HepG2 (cell line): ENCODE results near the gene SORL1-AS1.
A peak's percentile ranks its signal among the peaks of the same experiment; 100 is the strongest.

ENCODE experiments used
- ATAC-seq: fragments of 200-7000 bp; cut with Tn5 transposase; 3 replicates; pipeline ENCODE4 v1.9.1; 2020; ENCODE audit warnings: mild to moderate bottlenecking, moderate library complexity
- BruUV-seq: library from RNA; stranded (reverse); fragments of 400-500 nt; replicated peaks from 2 replicates; lab custom pipeline; 2021; lab: Mats Ljungman, UMichigan
- CTCF ChIA-PET: fragments of 300-600 bp; formaldehyde crosslinking; extraction: SDS; loops from one replicate; lab custom pipeline; 2021; ENCODE audit warnings: low total read pairs, inconsistent platforms, low intra/inter-chr PET ratio; lab: Yijun Ruan, JAX
- POLR2A ChIA-PET: fragments of 350-600 bp; sonication (Branson Sonifier 250); formaldehyde crosslinking; loops from one replicate; lab custom pipeline; 2020; ENCODE audit warnings: antibody characterized with exemption, inconsistent platforms; lab: Yijun Ruan, JAX
- DNase-seq: peaks from one replicate; pipeline ENCODE4 v3.0.0-alpha.2; 2015; ENCODE audit warnings: low spot score
- FAIRE-seq: peaks from 3 replicates; lab custom pipeline; 2011; peaks lifted over from hg19 to GRCh38; lab: Jason Lieb, UNC
- H2AFZ ChIP-seq: one replicate; pipeline ENCODE4 v1.6.1; 2011; ENCODE audit warnings: low read length, inconsistent platforms
- H3K27ac ChIP-seq: fragments of 300-600 bp; 3 replicates; pipeline ENCODE4 v1.8.0; 2011; ENCODE audit warnings: mixed run types, mild to moderate bottlenecking, mixed read lengths, low read length, inconsistent platforms; ENCODE audit not compliant: insufficient read depth; ENCODE audit errors: extremely low read length
- H3K27me3 ChIP-seq, 2 experiments: fragments of 200-600 bp in 1 of 2; 2 replicates in 1 of 2; 3 replicates in 1 of 2; pipeline versions ENCODE4 v1.6.0 to v1.8.0; 2011; ENCODE audit warnings: low read length in 2 of 2, mild to moderate bottlenecking in 2 of 2, moderate library complexity in 2 of 2, inconsistent platforms in 1 of 2; ENCODE audit not compliant: insufficient read depth in 2 of 2, control insufficient read depth in 1 of 2
- H3K36me3 ChIP-seq, 2 experiments: fragments of 200-600 bp in 1 of 2; replicated peaks in 1 of 2; 2 replicates in 1 of 2; 3 replicates in 1 of 2; pipeline versions ENCODE4 v1.5.1 to v1.8.0; 2011; ENCODE audit warnings: low read length in 2 of 2, inconsistent platforms in 1 of 2; ENCODE audit not compliant: insufficient read depth in 2 of 2, control insufficient read depth in 1 of 2
- H3K4me1 ChIP-seq: 2 replicates; pipeline ENCODE4 v1.5.1; 2012; ENCODE audit warnings: low read length, inconsistent platforms; ENCODE audit not compliant: insufficient read depth
- H3K4me2 ChIP-seq: 2 replicates; pipeline ENCODE4 v1.6.0; 2011; ENCODE audit warnings: low read depth, low read length, inconsistent platforms
- H3K4me3 ChIP-seq, 3 experiments: fragments of 200-600 bp in 1 of 3; sonication (generic), shearing (Covaris generic) in 1 of 3; replicated peaks in 1 of 3; 2 replicates each; pipeline ENCODE4 v1.5.1; 2011 to 2016; ENCODE audit warnings: low read length in 3 of 3, inconsistent platforms in 2 of 3, low read depth in 2 of 3, mild to moderate bottlenecking in 2 of 3, control low read depth in 1 of 3, mixed read lengths in 1 of 3; ENCODE audit not compliant: insufficient read depth in 1 of 3
- H3K79me2 ChIP-seq: one replicate; pipeline ENCODE4 v1.6.1; 2011; ENCODE audit warnings: low read length, inconsistent platforms; ENCODE audit not compliant: insufficient read depth
- H3K9ac ChIP-seq: 2 replicates; pipeline ENCODE4 v1.6.0; 2011; ENCODE audit warnings: mild to moderate bottlenecking, low read depth, low read length, inconsistent platforms; ENCODE audit not compliant: insufficient read depth
- H3K9me3 ChIP-seq: 2 replicates; pipeline ENCODE4 v1.5.1; 2012; ENCODE audit warnings: mild to moderate bottlenecking, low read length
- H4K20me1 ChIP-seq: 2 replicates; pipeline ENCODE4 v1.6.0; 2011; ENCODE audit warnings: inconsistent platforms, mild to moderate bottlenecking, low read length, moderate library complexity; ENCODE audit not compliant: insufficient read depth
- ARID2 ChIP-seq: sonication (generic); formaldehyde crosslinking; IDR thresholded peaks from 2 replicates; pipeline ENCODE4 v1.8.1; 2022; ENCODE audit warnings: mild to moderate bottlenecking, missing genetic modification reagents, borderline replicate concordance
- CREB1 ChIP-seq, 2 experiments: fragments of 450-650 bp in 1 of 2; IDR thresholded peaks; 2 replicates each; pipeline ENCODE4 v1.6.1; 2016 to 2017; ENCODE audit warnings: control low read depth in 1 of 2, mild to moderate bottlenecking in 1 of 2, missing compliant biosample characterization in 1 of 2, missing genetic modification characterization in 1 of 2
- FOXP4 ChIP-seq: sonication (generic); formaldehyde crosslinking; IDR thresholded peaks from 2 replicates; pipeline ENCODE4 v1.4.0; 2020; ENCODE audit warnings: missing genetic modification reagents
- PTBP1 ChIP-seq: fragments of 200-400 bp; formaldehyde crosslinking; IDR thresholded peaks from 2 replicates; pipeline ENCODE4 v1.6.1; 2018; ENCODE audit warnings: low read length, low read depth; ENCODE audit not compliant: poor library complexity, severe bottlenecking
- SMAD3 ChIP-seq: sonication (generic); formaldehyde crosslinking; IDR thresholded peaks from 2 replicates; pipeline ENCODE4 v1.4.0; 2020; ENCODE audit warnings: missing genetic modification reagents
- SOX6 ChIP-seq, 2 experiments: fragments of 450-650 bp in 1 of 2; sonication (generic) in 1 of 2; formaldehyde crosslinking in 1 of 2; IDR thresholded peaks; 2 replicates each; pipeline versions ENCODE4 v1.4.0 to v1.6.1; 2017 to 2020; ENCODE audit warnings: antibody characterized with exemption in 1 of 2, mild to moderate bottlenecking in 1 of 2, missing genetic modification reagents in 1 of 2
- TARDBP ChIP-seq: sonication (generic); formaldehyde crosslinking; IDR thresholded peaks from 2 replicates; pipeline ENCODE4 v1.8.0; 2022; ENCODE audit warnings: mild to moderate bottlenecking, missing genetic modification reagents
- ZBTB34 ChIP-seq: sonication (generic); formaldehyde crosslinking; IDR thresholded peaks from 2 replicates; pipeline ENCODE4 v1.8.0; 2022; ENCODE audit warnings: mild to moderate bottlenecking, missing genetic modification reagents
- ZBTB38 ChIP-seq: sonication (generic); formaldehyde crosslinking; IDR thresholded peaks from 2 replicates; pipeline ENCODE4 v1.5.1; 2020; ENCODE audit warnings: mild to moderate bottlenecking, missing genetic modification reagents
- ZGPAT ChIP-seq: IDR thresholded peaks from 2 replicates; pipeline ENCODE4 v1.6.1; 2016; ENCODE audit warnings: mild to moderate bottlenecking
- ZNF496 ChIP-seq: sonication (generic); formaldehyde crosslinking; IDR thresholded peaks from 2 replicates; pipeline ENCODE4 v1.8.1; 2023; ENCODE audit warnings: mild to moderate bottlenecking, moderate library complexity, missing genetic modification reagents; ENCODE audit not compliant: insufficient replicate concordance
- ZNF687 ChIP-seq: sonication (generic); formaldehyde crosslinking; IDR thresholded peaks from 2 replicates; pipeline ENCODE4 v1.5.1; 2020; ENCODE audit warnings: mild to moderate bottlenecking, missing genetic modification reagents, moderate library complexity
- WGBS: methylation state at CpG from one replicate; pipeline ENCODE4 v1.1.6; 2017; ENCODE audit warnings: low lambda C conversion rate; 5-methylcytosine and 5-hydroxymethylcytosine counted together
- in situ Hi-C: cut with HindIII; loops from 2 replicates; pipeline ENCODE4 v1.10.0; 2017; ENCODE audit warnings: low pct_unique_long_range_greater_than_20kb; ENCODE audit not compliant: extremely low pct_ligation_motif_present
- intact Hi-C: fragments of 100-400 bp; cut with micrococcal nuclease; formaldehyde crosslinking; loops from one replicate; pipeline ENCODE4 v1.10.0; 2022; ENCODE audit not compliant: unreplicated experiment

The SORL1-AS1 gene

GRCh38 chr11:121453589-121454299 is 977 bp upstream of the SORL1-AS1 start:
- Histone ChIP-seq H3K4me1 (peaks cover 80% of the 10 kb centered on the region), H3K4me3 (peak overlapping the region; percentile 93 to 96 (median 94)), H3K79me2 (peaks cover 64% of the 10 kb centered on the region), H2AFZ (no peak overlapping the region), H4K20me1 (no peaks in the 10 kb centered on the region), H3K36me3 (no peaks in the 10 kb centered on the region), H3K9me3 (no peaks in the 10 kb centered on the region), H3K4me2 (peak overlapping the region; percentile 79), H3K27me3 (peaks cover 0 to 6% of the 10 kb centered on the region in 2 experiments; a peak in 1 of 5 replicates), H3K27ac (peak overlapping the region; percentile 73), H3K9ac (peak overlapping the region; percentile 79)
- peak; percentile 95 for FAIRE-seq
- POLR2A ChIA-PET: interaction anchor here (0.8 kb wide), 1 partner anchor 13 kb away, joined by 3 read pairs; no protein-coding TSS in a partner anchor
- intact Hi-C loops (loop anchor here (5.0 kb wide), 1 partner anchor 99 kb away; no protein-coding TSS in a partner anchor), in situ Hi-C loops (loop anchor here (5.0 kb wide), 1 partner anchor 109 kb away; no protein-coding TSS in a partner anchor)
- peak; percentile 72 for DNase-seq
- CTCF ChIA-PET: interaction anchor here (1.3 kb wide), 1 partner anchor 23 kb away, joined by 3 read pairs; no protein-coding TSS in a partner anchor
- 21% methylated on average over 6 of the region's 6 CpGs for WGBS
- peak; percentile 6; the same call in 2 of the 3 replicates for ATAC-seq
- TSS peak; percentile 50 for BruUV-seq
- TF ChIP-seq ARID2: 0 out of 2 replicates have a peak, but pooled peaks have one; percentile 43
- no peak for TF ChIP-seq CREB1 (IDR thresholded peaks at IDR 0.05)
- TF ChIP-seq CREB1 (CRISPR knock-in tag; IDR thresholded peaks at IDR 0.05): 0 out of 2 replicates have a peak, but pooled peaks have one; percentile 22
- TF ChIP-seq ZGPAT (CRISPR knock-in tag): peak; percentile 48; the same call in 1 of the 2 replicates
- no peak for TF ChIP-seq ZNF496 (CRISPR knock-in tag)
- TF ChIP-seq ZBTB34 (CRISPR knock-in tag): peak; percentile 31; the same call in 1 of the 2 replicates
- no peak for TF ChIP-seq PTBP1
- TF ChIP-seq FOXP4 (CRISPR knock-in tag): peak; percentile 71; the same call in 1 of the 2 replicates
- peak; percentile 59; the same call in 1 of the 2 replicates for TF ChIP-seq TARDBP (CRISPR knock-in tag)
- TF ChIP-seq SMAD3 (CRISPR knock-in tag): 0 out of 2 replicates have a peak, but pooled peaks have one; percentile 28
- peak; percentile 60 for TF ChIP-seq ZNF687
- no peak for TF ChIP-seq SOX6 (IDR thresholded peaks at IDR 0.05)
- peak; percentile 97 for TF ChIP-seq SOX6 (CRISPR knock-in tag; IDR thresholded peaks at IDR 0.05)
- TF ChIP-seq ZBTB38 (CRISPR knock-in tag): no peak
